Measurements from ENCODE around the gene BASP1. TPM values are rescaled to one million over a fixed set of nuclear protein-coding genes. Genes with fewer than 3 reads are reported as not detected.

Gene BASP1
- total RNA-seq, 2 experiments from 2014 or later, result 0.70 to 0.93 TPM

- Histone ChIP-seq H3K4me3 (ENCODE audit: low read length) (no peak overlapping the region), H3K4me1 (ENCODE audit: insufficient read depth, low read length) (no peaks in the 10 kb centered on the region), H3K9me3 (ENCODE audit: control insufficient read depth in 1 of 2, insufficient read depth in 1 of 2, low read length in 2 of 2) (peaks cover 0 to 4% of the 10 kb centered on the region in 2 experiments), H3K36me3 (ENCODE audit: insufficient read depth, low read length) (no peaks in the 10 kb centered on the region), H3K27me3 (ENCODE audit: control insufficient read depth in 1 of 2, insufficient read depth in 2 of 2, low read length in 2 of 2) (no peaks in the 10 kb centered on the region), H3K27ac (ENCODE audit: low read depth in 1 of 2, low read length in 2 of 2) (no peak overlapping the region)
- no peak for TF ChIP-seq CTCF (IDR thresholded peaks at IDR 0.05)
- no peak for DNase-seq
- POLR2A ChIA-PET, result no interaction called here
- H3K27ac Mint-ChIP-seq, result no peak overlapping the region
- ATAC-seq (ENCODE audit: poor library complexity), result no peak
- H3K27me3 Mint-ChIP-seq, result peaks cover 13% of the 10 kb centered on the region
- no peak overlapping the region for H3K4me3 Mint-ChIP-seq
- no peaks in the 10 kb centered on the region for H3K36me3 Mint-ChIP-seq (ENCODE audit: low read depth)
- no peaks in the 10 kb centered on the region for H3K4me1 Mint-ChIP-seq (ENCODE audit: low read depth)
- CTCF ChIA-PET, result no interaction called here
- intact Hi-C loops (cut with DNase I, micrococcal nuclease), result no loop called here
- H3K9me3 Mint-ChIP-seq, result no peaks in the 10 kb centered on the region
These were observed 30.2 kb upstream of the BASP1 start for GRCh38 chr5:17187011-17187785.

GRCh38 chr5:17187786-17188170, 29.7 kb upstream of the BASP1 start:
- Histone ChIP-seq H3K27ac (ENCODE audit: low read depth in 1 of 2, low read length in 2 of 2) (no peak overlapping the region), H3K9me3 (ENCODE audit: control insufficient read depth in 1 of 2, insufficient read depth in 1 of 2, low read length in 2 of 2) (peaks cover 0 to 4% of the 10 kb centered on the region in 2 experiments), H3K27me3 (ENCODE audit: control insufficient read depth in 1 of 2, insufficient read depth in 2 of 2, low read length in 2 of 2) (no peaks in the 10 kb centered on the region), H3K4me1 (ENCODE audit: insufficient read depth, low read length) (no peaks in the 10 kb centered on the region), H3K4me3 (ENCODE audit: low read length) (no peak overlapping the region), H3K36me3 (ENCODE audit: insufficient read depth, low read length) (no peaks in the 10 kb centered on the region)
- DNase-seq, result no peak
- no peaks in the 10 kb centered on the region for H3K4me1 Mint-ChIP-seq (ENCODE audit: low read depth)
- ATAC-seq (ENCODE audit: poor library complexity), result no peak
- H3K36me3 Mint-ChIP-seq (ENCODE audit: low read depth), result no peaks in the 10 kb centered on the region
- CTCF ChIA-PET, result no interaction called here
- no peak for TF ChIP-seq CTCF (IDR thresholded peaks at IDR 0.05)
- POLR2A ChIA-PET, result no interaction called here
- intact Hi-C loops (cut with DNase I, micrococcal nuclease), result loop anchor here (2.0 kb wide), 2 partner anchors 395 to 397 kb away; no protein-coding TSS in a partner anchor
- H3K27me3 Mint-ChIP-seq, result peaks cover 13% of the 10 kb centered on the region
- H3K27ac Mint-ChIP-seq, result no peak overlapping the region
- no peak overlapping the region for H3K4me3 Mint-ChIP-seq
- H3K9me3 Mint-ChIP-seq, result no peaks in the 10 kb centered on the region

- H3K27me3 Mint-ChIP-seq, result peaks cover 20% of the 10 kb centered on the region
- TF ChIP-seq CTCF (IDR thresholded peaks at IDR 0.05), result peak; percentile 74
- DNase-seq, result peak; percentile 16 to 67 (median 27)
- H3K36me3 Mint-ChIP-seq (ENCODE audit: low read depth), result no peaks in the 10 kb centered on the region
- no peak overlapping the region for H3K27ac Mint-ChIP-seq
- H3K4me1 Mint-ChIP-seq (ENCODE audit: low read depth), result no peaks in the 10 kb centered on the region
- Histone ChIP-seq H3K27me3 (ENCODE audit: control insufficient read depth in 1 of 2, insufficient read depth in 2 of 2, low read length in 2 of 2) (no peaks in the 10 kb centered on the region), H3K4me3 (ENCODE audit: low read length) (no peak overlapping the region), H3K27ac (ENCODE audit: low read depth in 1 of 2, low read length in 2 of 2) (no peak overlapping the region), H3K4me1 (ENCODE audit: insufficient read depth, low read length) (no peaks in the 10 kb centered on the region), H3K36me3 (ENCODE audit: insufficient read depth, low read length) (no peaks in the 10 kb centered on the region), H3K9me3 (ENCODE audit: control insufficient read depth in 1 of 2, insufficient read depth in 1 of 2, low read length in 2 of 2) (peaks cover 0 to 4% of the 10 kb centered on the region in 2 experiments)
- intact Hi-C loops (cut with DNase I, micrococcal nuclease), result loop anchor here (2.0 to 10.0 kb wide), 4 partner anchors 397 to 701 kb away; no protein-coding TSS in a partner anchor
- no peak for ATAC-seq (ENCODE audit: poor library complexity)
- H3K4me3 Mint-ChIP-seq, result no peak overlapping the region
- H3K9me3 Mint-ChIP-seq, result no peaks in the 10 kb centered on the region
- CTCF ChIA-PET, result no interaction called here
- POLR2A ChIA-PET, result no interaction called here
These were observed 27.9 kb upstream of the BASP1 start for GRCh38 chr5:17189381-17190036.

Data from CD4-positive, alpha-beta T cell (primary cell).